HEK293 (cell line): Measurements from ENCODE around the gene KHDRBS2.

Experiments
- CTCF ChIA-PET: fragments of 350-600 bp; formaldehyde crosslinking; extraction: SDS; loops from one replicate; lab custom pipeline; 2021; ENCODE audit warnings: antibody characterized with exemption; lab: Yijun Ruan, JAX
- POLR2A ChIA-PET: fragments of 300-600 bp; formaldehyde crosslinking; extraction: SDS; loops from one replicate; lab custom pipeline; 2020; ENCODE audit warnings: antibody characterized with exemption, inconsistent platforms; lab: Yijun Ruan, JAX
- H3K27ac ChIP-seq: fragments of 200-500 bp; sonication (Bioruptor generic); 2 replicates; pipeline ENCODE4 v1.5.1; 2014; ENCODE audit warnings: low read depth, low read length, control low read depth, inconsistent platforms; ENCODE audit errors: extremely low read depth
- H3K36me3 ChIP-seq, 2 experiments: fragments of 200-500 bp in 1 of 2; sonication (Bioruptor generic) in 1 of 2; 1 replicate in 1 of 2; 2 replicates in 1 of 2; pipeline ENCODE4 v1.5.1; 2014 to 2017; ENCODE audit warnings: inconsistent platforms in 2 of 2, low read length in 2 of 2; ENCODE audit not compliant: control insufficient read depth in 2 of 2, insufficient read depth in 1 of 2
- H3K4me1 ChIP-seq: fragments of 200-500 bp; sonication (Bioruptor generic); 2 replicates; pipeline ENCODE4 v1.5.1; 2014; ENCODE audit warnings: mild to moderate bottlenecking, low read length, inconsistent platforms; ENCODE audit not compliant: control insufficient read depth, insufficient read depth
- H3K4me3 ChIP-seq: 2 replicates; pipeline ENCODE4 v1.5.1; 2011; ENCODE audit warnings: low read depth, mild to moderate bottlenecking, control low read depth, low read length, moderate library complexity
- H3K9me3 ChIP-seq: fragments of 200-500 bp; sonication (Bioruptor generic); 2 replicates; pipeline ENCODE4 v1.5.1; 2014; ENCODE audit warnings: low read depth, low read length, inconsistent platforms; ENCODE audit not compliant: control insufficient read depth, insufficient read depth
- HOXC10 ChIP-seq: sonication (generic); formaldehyde crosslinking; IDR thresholded peaks from 2 replicates; pipeline ENCODE4 v1.8.1; 2023; ENCODE audit warnings: mild to moderate bottlenecking, missing genetic modification reagents
- PATZ1 ChIP-seq: fragments of 450-650 bp; formaldehyde crosslinking; IDR thresholded peaks from 2 replicates; pipeline ENCODE4 v1.5.1; 2016; ENCODE audit warnings: missing biosample characterization, missing genetic modification characterization
- SP3 ChIP-seq: fragments of 450-650 bp; formaldehyde crosslinking; IDR thresholded peaks from 2 replicates; pipeline ENCODE4 v1.5.1; 2016; ENCODE audit warnings: missing biosample characterization, missing genetic modification characterization
- ZFP3 ChIP-seq: fragments of 450-650 bp; formaldehyde crosslinking; IDR thresholded peaks from 2 replicates; pipeline ENCODE4 v1.5.1; 2016; ENCODE audit warnings: low read depth, missing biosample characterization, missing genetic modification characterization
- ZNF132 ChIP-seq: fragments of 450-650 bp; formaldehyde crosslinking; IDR thresholded peaks from 2 replicates; pipeline ENCODE4 v1.5.1; 2017; ENCODE audit warnings: missing biosample characterization, missing genetic modification characterization, borderline replicate concordance
- ZNF184 ChIP-seq: fragments of 450-650 bp; IDR thresholded peaks from 2 replicates; pipeline ENCODE4 v1.5.1; 2018; ENCODE audit warnings: missing biosample characterization, mild to moderate bottlenecking, missing genetic modification characterization
- ZNF19 ChIP-seq: fragments of 450-650 bp; formaldehyde crosslinking; IDR thresholded peaks from 2 replicates; pipeline ENCODE4; 2016; ENCODE audit warnings: missing biosample characterization, missing genetic modification characterization, low read depth
- ZNF544 ChIP-seq: fragments of 450-650 bp; formaldehyde crosslinking; IDR thresholded peaks from 2 replicates; pipeline ENCODE4 v1.5.0; 2017; ENCODE audit warnings: missing biosample characterization, missing genetic modification characterization
- ZNF791 ChIP-seq: fragments of 450-650 bp; formaldehyde crosslinking; IDR thresholded peaks from 2 replicates; pipeline ENCODE4 v1.5.1; 2016; ENCODE audit warnings: missing biosample characterization, missing genetic modification characterization
- TF ChIP-seq, protein P1 (sequence below): fragments of 450-650 bp; formaldehyde crosslinking; IDR thresholded peaks from 2 replicates; pipeline ENCODE4 v1.5.1; 2016; ENCODE audit warnings: missing biosample characterization, missing genetic modification characterization
- TF ChIP-seq, protein P2 (sequence below): sonication (generic); formaldehyde crosslinking; IDR thresholded peaks from 2 replicates; pipeline ENCODE4 v1.8.1; 2022; ENCODE audit warnings: mild to moderate bottlenecking, moderate library complexity, missing genetic modification reagents
- TF ChIP-seq, protein P3 (sequence below): fragments of 450-650 bp; formaldehyde crosslinking; IDR thresholded peaks from 2 replicates; pipeline ENCODE4 v1.5.1; 2016; ENCODE audit warnings: missing biosample characterization, missing genetic modification characterization

Gene KHDRBS2

GRCh38 chr6:62285612-62286469 lies at the start of gene KHDRBS2:
TSS of gene KHDRBS2 (minus strand) at chr6:62286225.
- H3K4me1 ChIP-seq, result no peaks in the 10 kb centered on the region
- POLR2A ChIA-PET, result no interaction called here
- H3K27ac ChIP-seq, result no peak within 1 kb of the TSS
- peak within 1 kb of the TSS; percentile 53 for H3K4me3 ChIP-seq
- H3K36me3 ChIP-seq, result no peaks in the 10 kb centered on the region
- CTCF ChIA-PET, result interaction anchor here (1.6 kb wide), 1 partner anchor 477 kb away, joined by 4 read pairs; no protein-coding TSS in a partner anchor
- TF ChIP-seq, protein P1, sequence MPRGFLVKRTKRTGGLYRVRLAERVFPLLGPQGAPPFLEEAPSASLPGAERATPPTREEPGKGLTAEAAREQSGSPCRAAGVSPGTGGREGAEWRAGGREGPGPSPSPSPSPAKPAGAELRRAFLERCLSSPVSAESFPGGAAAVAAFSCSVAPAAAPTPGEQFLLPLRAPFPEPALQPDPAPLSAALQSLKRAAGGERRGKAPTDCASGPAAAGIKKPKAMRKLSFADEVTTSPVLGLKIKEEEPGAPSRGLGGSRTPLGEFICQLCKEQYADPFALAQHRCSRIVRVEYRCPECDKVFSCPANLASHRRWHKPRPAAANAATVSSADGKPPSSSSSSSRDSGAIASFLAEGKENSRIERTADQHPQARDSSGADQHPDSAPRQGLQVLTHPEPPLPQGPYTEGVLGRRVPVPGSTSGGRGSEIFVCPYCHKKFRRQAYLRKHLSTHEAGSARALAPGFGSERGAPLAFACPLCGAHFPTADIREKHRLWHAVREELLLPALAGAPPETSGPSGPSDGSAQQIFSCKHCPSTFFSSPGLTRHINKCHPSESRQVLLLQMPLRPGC (tag by site-specific recombination), result no peak
- TF ChIP-seq ZNF544 (no peak), HOXC10 (CRISPR knock-in tag) (no peak)
- TF ChIP-seq, protein P2, sequence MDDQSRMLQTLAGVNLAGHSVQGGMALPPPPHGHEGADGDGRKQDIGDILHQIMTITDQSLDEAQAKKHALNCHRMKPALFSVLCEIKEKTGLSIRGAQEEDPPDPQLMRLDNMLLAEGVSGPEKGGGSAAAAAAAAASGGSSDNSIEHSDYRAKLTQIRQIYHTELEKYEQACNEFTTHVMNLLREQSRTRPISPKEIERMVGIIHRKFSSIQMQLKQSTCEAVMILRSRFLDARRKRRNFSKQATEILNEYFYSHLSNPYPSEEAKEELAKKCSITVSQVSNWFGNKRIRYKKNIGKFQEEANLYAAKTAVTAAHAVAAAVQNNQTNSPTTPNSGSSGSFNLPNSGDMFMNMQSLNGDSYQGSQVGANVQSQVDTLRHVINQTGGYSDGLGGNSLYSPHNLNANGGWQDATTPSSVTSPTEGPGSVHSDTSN (CRISPR knock-in tag), result peak; percentile 95
- H3K9me3 ChIP-seq, result no peaks in the 10 kb centered on the region

DNA sequence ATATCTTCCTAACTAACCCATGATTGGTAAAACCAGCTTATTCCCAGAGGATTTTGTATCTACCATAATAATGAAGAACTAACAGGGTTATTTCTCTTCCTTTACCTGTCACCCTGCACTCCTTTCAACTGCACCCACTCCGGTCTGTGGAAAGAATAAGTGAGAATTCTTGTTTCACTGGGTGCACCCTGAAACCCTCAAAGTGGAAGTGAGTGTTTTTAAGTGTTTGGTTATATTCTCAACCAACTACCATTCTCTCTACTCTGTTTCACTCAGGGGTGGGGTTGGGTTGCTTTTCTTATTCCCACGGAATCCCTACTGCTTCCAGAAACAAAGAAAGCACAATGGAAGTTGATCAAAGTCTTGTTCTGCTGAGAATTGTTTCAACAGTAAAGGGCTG lies 42.6 kb upstream of the KHDRBS2 start:
- H3K36me3 ChIP-seq, result no peaks in the 10 kb centered on the region
- ChIA-PET CTCF (interaction anchor here (0.6 to 0.7 kb wide), 2 partner anchors 26 to 1132 kb away, joined by 3 to 4 read pairs; no protein-coding TSS in a partner anchor), POLR2A (no interaction called here)
- H3K4me1 ChIP-seq, result no peaks in the 10 kb centered on the region
- no peak for TF ChIP-seq HOXC10 (CRISPR knock-in tag)
- H3K9me3 ChIP-seq, result no peaks in the 10 kb centered on the region
- no peak overlapping the region for H3K27ac ChIP-seq
- no peak overlapping the region for H3K4me3 ChIP-seq

DNA sequence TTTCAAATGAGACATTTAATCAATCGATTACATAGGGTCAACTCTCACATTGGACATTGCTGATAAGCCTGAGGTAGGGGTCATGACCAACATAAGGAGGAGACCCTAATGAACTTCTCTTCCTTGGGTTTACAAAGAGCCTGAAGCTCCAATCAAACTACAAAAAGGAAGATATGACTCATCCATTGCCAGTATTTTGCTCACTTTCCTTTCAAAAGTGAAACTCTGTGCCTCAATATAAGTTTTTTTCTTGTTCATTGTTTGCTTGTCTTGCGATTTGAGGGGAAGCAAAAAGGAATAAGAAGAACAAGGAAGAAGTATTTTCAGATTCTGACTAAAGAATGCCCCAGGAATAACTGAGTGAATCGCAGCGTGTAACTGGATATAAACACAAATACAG lies 38.8 kb upstream of the KHDRBS2 start:
- Histone ChIP-seq H3K4me3 (no peak overlapping the region), H3K4me1 (no peaks in the 10 kb centered on the region), H3K9me3 (no peaks in the 10 kb centered on the region), H3K36me3 (no peaks in the 10 kb centered on the region), H3K27ac (no peak overlapping the region)
- TF ChIP-seq ZFP3 (no peak), SP3 (tag by site-specific recombination) (no peak), PATZ1 (no peak), ZNF132 (no peak), ZNF19 (tag by site-specific recombination) (no peak), ZNF791 (no peak), ZNF184 (tag by site-specific recombination) (no peak)
- TF ChIP-seq, protein P3, sequence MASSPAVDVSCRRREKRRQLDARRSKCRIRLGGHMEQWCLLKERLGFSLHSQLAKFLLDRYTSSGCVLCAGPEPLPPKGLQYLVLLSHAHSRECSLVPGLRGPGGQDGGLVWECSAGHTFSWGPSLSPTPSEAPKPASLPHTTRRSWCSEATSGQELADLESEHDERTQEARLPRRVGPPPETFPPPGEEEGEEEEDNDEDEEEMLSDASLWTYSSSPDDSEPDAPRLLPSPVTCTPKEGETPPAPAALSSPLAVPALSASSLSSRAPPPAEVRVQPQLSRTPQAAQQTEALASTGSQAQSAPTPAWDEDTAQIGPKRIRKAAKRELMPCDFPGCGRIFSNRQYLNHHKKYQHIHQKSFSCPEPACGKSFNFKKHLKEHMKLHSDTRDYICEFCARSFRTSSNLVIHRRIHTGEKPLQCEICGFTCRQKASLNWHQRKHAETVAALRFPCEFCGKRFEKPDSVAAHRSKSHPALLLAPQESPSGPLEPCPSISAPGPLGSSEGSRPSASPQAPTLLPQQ, result no peak
- POLR2A ChIA-PET, result no interaction called here
- CTCF ChIA-PET, result no interaction called here
